Tibial nerve (tissue), 3 donors: ENCODE results near the gene ANKRD40.

Source experiments
- POLR2A ChIP-seq, 2 donors: fragments of 450-650 bp; IDR thresholded peaks; one replicate each; pipeline ENCODE4 v1.6.1; 2017; ENCODE audit warnings: antibody characterized with exemption in 2 of 2, mild to moderate bottlenecking in 2 of 2, moderate library complexity in 2 of 2
- TF ChIP-seq, protein P1 (sequence below), 5 experiments: fragments of 200-600 bp in 3 of 5; fragments of 450-650 bp in 2 of 5; sonication (generic) in 3 of 5; IDR thresholded peaks; one replicate each; pipeline ENCODE4 v1.5.1; 2016 to 2019; ENCODE audit warnings: antibody characterized with exemption in 5 of 5, mild to moderate bottlenecking in 3 of 5, moderate library complexity in 2 of 5

GRCh38 chr17:50731575-50732460 lies 24.1 kb upstream of the ANKRD40 start:
- TF ChIP-seq, protein P1, sequence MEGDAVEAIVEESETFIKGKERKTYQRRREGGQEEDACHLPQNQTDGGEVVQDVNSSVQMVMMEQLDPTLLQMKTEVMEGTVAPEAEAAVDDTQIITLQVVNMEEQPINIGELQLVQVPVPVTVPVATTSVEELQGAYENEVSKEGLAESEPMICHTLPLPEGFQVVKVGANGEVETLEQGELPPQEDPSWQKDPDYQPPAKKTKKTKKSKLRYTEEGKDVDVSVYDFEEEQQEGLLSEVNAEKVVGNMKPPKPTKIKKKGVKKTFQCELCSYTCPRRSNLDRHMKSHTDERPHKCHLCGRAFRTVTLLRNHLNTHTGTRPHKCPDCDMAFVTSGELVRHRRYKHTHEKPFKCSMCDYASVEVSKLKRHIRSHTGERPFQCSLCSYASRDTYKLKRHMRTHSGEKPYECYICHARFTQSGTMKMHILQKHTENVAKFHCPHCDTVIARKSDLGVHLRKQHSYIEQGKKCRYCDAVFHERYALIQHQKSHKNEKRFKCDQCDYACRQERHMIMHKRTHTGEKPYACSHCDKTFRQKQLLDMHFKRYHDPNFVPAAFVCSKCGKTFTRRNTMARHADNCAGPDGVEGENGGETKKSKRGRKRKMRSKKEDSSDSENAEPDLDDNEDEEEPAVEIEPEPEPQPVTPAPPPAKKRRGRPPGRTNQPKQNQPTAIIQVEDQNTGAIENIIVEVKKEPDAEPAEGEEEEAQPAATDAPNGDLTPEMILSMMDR (IDR thresholded peaks at IDR 0.05): no peak
- no peak for TF ChIP-seq POLR2A (IDR thresholded peaks at IDR 0.05)
